ENCODE measurements around the gene KRTAP5-8. TPM values are rescaled to one million over a fixed set of nuclear protein-coding genes. Genes with fewer than 3 reads are reported as not detected.
A peak's percentile ranks its signal among the peaks of the same experiment; 100 is the strongest.

Gene KRTAP5-8
- total and polyA plus RNA-seq, 2 of the 4 experiments (the other 2 are of a cell fraction) = 0.07 TPM; not detected in 1

GRCh38 chr11:71499125-71499524, 38.7 kb upstream of the KRTAP5-8 start:
- Histone ChIP-seq H3K4ac (ENCODE audit: low read depth, low read length) (no peak overlapping the region), H3K36me3 (ENCODE audit: control insufficient read depth, insufficient read depth, low read length) (peaks cover 61% of the 10 kb centered on the region), H2AFZ (replicated peaks; ENCODE audit: low read length, poor library complexity) (no peak overlapping the region), H3K79me1 (ENCODE audit: low read depth in 1 of 2, low read length in 2 of 2) (no peaks in the 10 kb centered on the region), H4K8ac (ENCODE audit: low read depth in 2 of 2, low read length in 2 of 2) (no peak overlapping the region), H2BK15ac (ENCODE audit: low read depth, low read length) (no peak overlapping the region), H3K4me2 (ENCODE audit: low read depth, low read length) (no peak overlapping the region), H2AK5ac (ENCODE audit: low read depth, low read length) (no peak overlapping the region), H3K14ac (replicated peaks; ENCODE audit: low read depth, low read length) (no peak overlapping the region), H3K4me3 (ENCODE audit: insufficient read depth, low read depth, low read length) (no peak overlapping the region), H3K9ac (ENCODE audit: low read depth, low read length) (no peak overlapping the region), H2BK20ac (ENCODE audit: low read depth, low read length) (no peak overlapping the region), H3K9me3 (ENCODE audit: control insufficient read depth, insufficient read depth, low read length) (no peaks in the 10 kb centered on the region), H3K56ac (ENCODE audit: extremely low read depth, insufficient read depth, low read length) (no peak overlapping the region), H3K27ac (ENCODE audit: insufficient read depth, low read length) (no peak overlapping the region), H4K20me1 (ENCODE audit: insufficient read depth, low read length) (no peaks in the 10 kb centered on the region), H3K18ac (ENCODE audit: low read depth, low read length) (no peak overlapping the region), H4K5ac (ENCODE audit: low read depth, low read length) (no peak overlapping the region), H4K91ac (ENCODE audit: insufficient read depth, low read depth, low read length) (no peak overlapping the region), H3K4me1 (ENCODE audit: control insufficient read depth, insufficient read depth, low read length) (no peaks in the 10 kb centered on the region), H3K27me3 (ENCODE audit: control insufficient read depth, insufficient read depth, low read length) (no peaks in the 10 kb centered on the region), H2BK5ac (ENCODE audit: low read depth, low read length, poor library complexity, severe bottlenecking) (no peak overlapping the region), H2AK9ac (replicated peaks; ENCODE audit: low read depth, low read length, poor library complexity) (no peak overlapping the region), H2BK120ac (ENCODE audit: low read depth, low read length) (no peak overlapping the region), H3K9me1 (ENCODE audit: insufficient read depth, low read length) (peaks cover 7% of the 10 kb centered on the region; the same call in 1 of the 2 replicates), H3K23ac (ENCODE audit: low read depth, low read length) (no peak overlapping the region)
- in situ Hi-C loops (cut with MboI; ENCODE audit: low sequenced_read_pairs) (no loop called here), intact Hi-C loops (cut with micrococcal nuclease) (no loop called here), dilution Hi-C loops (cut with HindIII; ENCODE audit: low sequenced_read_pairs, unreplicated experiment) (no loop called here)
- ATAC-seq (ENCODE audit: low read depth) (no peak), DNase-seq (peak; percentile 8)
- no TSS peak for BruUV-seq (replicated peaks)
- no CpG with 5 or more reads among the region's 13 CpGs for WGBS, 2 experiments (ENCODE audit: extremely low coverage in 2 of 2, insufficient read length in 1 of 2)
- no peak for TF ChIP-seq MAZ (IDR thresholded peaks at IDR 0.05; ENCODE audit: borderline replicate concordance, low read depth, low read length)
- TF ChIP-seq RAD21 (IDR thresholded peaks at IDR 0.05; ENCODE audit: low read length) = no peak
- ChIA-PET CTCF (no interaction called here), POLR2A (ENCODE audit: unreplicated experiment) (no interaction called here)
